ENCODE data around the gene CENPH.

- TF ChIP-seq CTCF (IDR thresholded peaks at IDR 0.05; ENCODE audit: extremely low read depth in 1 of 2, insufficient read depth in 1 of 2, low read depth in 1 of 2, low read length in 2 of 2), result no peak
- peak; percentile 90 for TF ChIP-seq POLR2AphosphoS5 (IDR thresholded peaks at IDR 0.05; ENCODE audit: insufficient read depth, low read depth, low read length)
- TF ChIP-seq POLR2A (IDR thresholded peaks at IDR 0.05; ENCODE audit: low read depth, low read length), result peak; percentile 95
These were observed 45.3 kb downstream of the CENPH start, which contains the start of gene CDK7 for GRCh38 chr5:69234457-69235268.

Measured in endothelial cell of umbilical vein (primary cell).